ENCODE measurements around the gene NFYB.

The NFYB gene

GRCh38 chr12:104097954-104098353, 40.1 kb downstream of the NFYB start:
- Histone ChIP-seq H2BK15ac (ENCODE audit: low read depth, poor library complexity, severe bottlenecking) (no peak overlapping the region), H2BK5ac (ENCODE audit: low read depth, low read length, poor library complexity, severe bottlenecking) (no peak overlapping the region), H3K23ac (ENCODE audit: low read length in 2 of 2) (no peak overlapping the region), H3K27me3 (ENCODE audit: control insufficient read depth in 1 of 2, insufficient read depth in 1 of 2, low read length in 2 of 2) (no peaks in the 10 kb centered on the region), H3K4me1 (ENCODE audit: control insufficient read depth, insufficient read depth, low read depth, low read length) (no peaks in the 10 kb centered on the region), H2AK5ac (ENCODE audit: low read length, severe bottlenecking) (no peak overlapping the region), H2BK12ac (ENCODE audit: low read length in 2 of 2) (no peak overlapping the region), H3K27ac (ENCODE audit: low read length, poor library complexity, severe bottlenecking) (no peak overlapping the region), H3K79me1 (replicated peaks; ENCODE audit: low read length, poor library complexity, severe bottlenecking) (peaks cover 2% of the 10 kb centered on the region), H2AFZ (ENCODE audit: low read depth, low read length) (no peak overlapping the region), H3K9me3 (ENCODE audit: control insufficient read depth, low read length) (no peaks in the 10 kb centered on the region), H3K9ac (ENCODE audit: low read length) (no peak overlapping the region), H3K14ac (ENCODE audit: low read length in 2 of 2) (no peak overlapping the region), H2BK120ac (ENCODE audit: low read depth, low read length) (no peak overlapping the region), H3K36me3 (ENCODE audit: control insufficient read depth in 1 of 2, insufficient read depth in 2 of 2, low read depth in 1 of 2, low read length in 2 of 2) (peaks cover 18 to 98% of the 10 kb centered on the region in 2 experiments), H4K8ac (ENCODE audit: low read length) (no peak overlapping the region), H3K4ac (ENCODE audit: low read depth in 1 of 2, low read length in 2 of 2) (no peak overlapping the region), H3K4me3 (ENCODE audit: insufficient read depth in 1 of 2, low read depth in 1 of 2, low read length in 2 of 2) (no peak overlapping the region), H3K4me2 (ENCODE audit: low read length, poor library complexity, severe bottlenecking) (no peak overlapping the region), H3K18ac (ENCODE audit: low read depth in 1 of 2, low read length in 2 of 2) (no peak overlapping the region), H4K91ac (ENCODE audit: low read length) (no peak overlapping the region)
- WGBS, result 100% methylated on average over 1 of the region's 2 CpGs
- no peak for DNase-seq

GRCh38 chr12:104095289-104095688, 42.7 kb downstream of the NFYB start:
- Histone ChIP-seq H3K79me1 (replicated peaks; ENCODE audit: low read length, poor library complexity, severe bottlenecking) (peaks cover 2% of the 10 kb centered on the region), H3K14ac (ENCODE audit: low read length in 2 of 2) (no peak overlapping the region), H3K4me2 (ENCODE audit: low read length, poor library complexity, severe bottlenecking) (no peak overlapping the region), H3K4me1 (ENCODE audit: control insufficient read depth, insufficient read depth, low read depth, low read length) (no peaks in the 10 kb centered on the region), H3K36me3 (ENCODE audit: control insufficient read depth in 1 of 2, insufficient read depth in 2 of 2, low read depth in 1 of 2, low read length in 2 of 2) (peaks cover 16 to 91% of the 10 kb centered on the region in 2 experiments), H2AFZ (ENCODE audit: low read depth, low read length) (no peak overlapping the region), H2BK15ac (ENCODE audit: low read depth, poor library complexity, severe bottlenecking) (no peak overlapping the region), H3K27me3 (ENCODE audit: control insufficient read depth in 1 of 2, insufficient read depth in 1 of 2, low read length in 2 of 2) (no peaks in the 10 kb centered on the region), H3K23ac (ENCODE audit: low read length in 2 of 2) (no peak overlapping the region), H3K9me3 (ENCODE audit: control insufficient read depth, low read length) (no peaks in the 10 kb centered on the region), H2BK12ac (ENCODE audit: low read length in 2 of 2) (no peak overlapping the region), H3K27ac (ENCODE audit: low read length, poor library complexity, severe bottlenecking) (no peak overlapping the region), H2AK5ac (ENCODE audit: low read length, severe bottlenecking) (no peak overlapping the region), H2BK120ac (ENCODE audit: low read depth, low read length) (no peak overlapping the region), H4K8ac (ENCODE audit: low read length) (no peak overlapping the region), H3K18ac (ENCODE audit: low read depth in 1 of 2, low read length in 2 of 2) (no peak overlapping the region), H3K9ac (ENCODE audit: low read length) (no peak overlapping the region), H2BK5ac (ENCODE audit: low read depth, low read length, poor library complexity, severe bottlenecking) (no peak overlapping the region), H4K91ac (ENCODE audit: low read length) (no peak overlapping the region), H3K4ac (ENCODE audit: low read depth in 1 of 2, low read length in 2 of 2) (no peak overlapping the region), H3K4me3 (ENCODE audit: insufficient read depth in 1 of 2, low read depth in 1 of 2, low read length in 2 of 2) (no peak overlapping the region)
- no peak for DNase-seq
- WGBS, result no CpG with 5 or more reads among the region's 1 CpG

GRCh38 chr12:104094284-104094683, 43.7 kb downstream of the NFYB start:
- peaks cover 2% of the 10 kb centered on the region for H3K79me1 ChIP-seq (replicated peaks; ENCODE audit: low read length, poor library complexity, severe bottlenecking)
- no peak overlapping the region for H3K4me3 ChIP-seq (ENCODE audit: insufficient read depth in 1 of 2, low read depth in 1 of 2, low read length in 2 of 2)
- H3K9me3 ChIP-seq (ENCODE audit: control insufficient read depth, low read length), result no peaks in the 10 kb centered on the region
- no peaks in the 10 kb centered on the region for H3K4me1 ChIP-seq (ENCODE audit: control insufficient read depth, insufficient read depth, low read depth, low read length)
- no peak overlapping the region for H3K4ac ChIP-seq (ENCODE audit: low read depth in 1 of 2, low read length in 2 of 2)
- no peak overlapping the region for H3K23ac ChIP-seq (ENCODE audit: low read length in 2 of 2)
- no peak overlapping the region for H2BK120ac ChIP-seq (ENCODE audit: low read depth, low read length)
- no peak overlapping the region for H2BK15ac ChIP-seq (ENCODE audit: low read depth, poor library complexity, severe bottlenecking)
- H4K91ac ChIP-seq (ENCODE audit: low read length), result no peak overlapping the region
- peak; percentile 49 for DNase-seq
- H2AK5ac ChIP-seq (ENCODE audit: low read length, severe bottlenecking), result no peak overlapping the region
- no peak overlapping the region for H2BK12ac ChIP-seq (ENCODE audit: low read length in 2 of 2)
- no peak overlapping the region for H3K14ac ChIP-seq (ENCODE audit: low read length in 2 of 2)
- H3K9ac ChIP-seq (ENCODE audit: low read length), result no peak overlapping the region
- H4K8ac ChIP-seq (ENCODE audit: low read length), result no peak overlapping the region
- H2AFZ ChIP-seq (ENCODE audit: low read depth, low read length), result no peak overlapping the region
- H3K27me3 ChIP-seq (ENCODE audit: control insufficient read depth in 1 of 2, insufficient read depth in 1 of 2, low read length in 2 of 2), result no peaks in the 10 kb centered on the region
- no peak overlapping the region for H3K4me2 ChIP-seq (ENCODE audit: low read length, poor library complexity, severe bottlenecking)
- no peak overlapping the region for H3K18ac ChIP-seq (ENCODE audit: low read depth in 1 of 2, low read length in 2 of 2)
- no peak overlapping the region for H2BK5ac ChIP-seq (ENCODE audit: low read depth, low read length, poor library complexity, severe bottlenecking)
- WGBS, result no CpG with 5 or more reads among the region's 3 CpGs
- no peak overlapping the region for H3K27ac ChIP-seq (ENCODE audit: low read length, poor library complexity, severe bottlenecking)
- peaks cover 10 to 91% of the 10 kb centered on the region in 2 experiments for H3K36me3 ChIP-seq (ENCODE audit: control insufficient read depth in 1 of 2, insufficient read depth in 2 of 2, low read depth in 1 of 2, low read length in 2 of 2)

- no peaks in the 10 kb centered on the region for H3K4me1 ChIP-seq (ENCODE audit: control insufficient read depth, insufficient read depth, low read depth, low read length)
- no peak overlapping the region for H4K91ac ChIP-seq (ENCODE audit: low read length)
- H3K27me3 ChIP-seq (ENCODE audit: control insufficient read depth in 1 of 2, insufficient read depth in 1 of 2, low read length in 2 of 2), result no peaks in the 10 kb centered on the region
These were observed 46.9 kb downstream of the NFYB start for GRCh38 chr12:104091136-104091535.

More at GRCh38 chr12:104091136-104091535, 46.9 kb downstream of the NFYB start:
- Histone ChIP-seq H3K4ac (ENCODE audit: low read depth in 1 of 2, low read length in 2 of 2) (no peak overlapping the region), H3K4me2 (ENCODE audit: low read length, poor library complexity, severe bottlenecking) (no peak overlapping the region), H3K23ac (ENCODE audit: low read length in 2 of 2) (no peak overlapping the region), H2AK5ac (ENCODE audit: low read length, severe bottlenecking) (no peak overlapping the region), H2AFZ (ENCODE audit: low read depth, low read length) (no peak overlapping the region), H3K9me3 (ENCODE audit: control insufficient read depth, low read length) (no peaks in the 10 kb centered on the region), H3K36me3 (ENCODE audit: control insufficient read depth in 1 of 2, insufficient read depth in 2 of 2, low read depth in 1 of 2, low read length in 2 of 2) (peaks cover 9 to 89% of the 10 kb centered on the region in 2 experiments), H4K8ac (ENCODE audit: low read length) (no peak overlapping the region), H3K79me1 (replicated peaks; ENCODE audit: low read length, poor library complexity, severe bottlenecking) (peaks cover 4% of the 10 kb centered on the region), H3K18ac (ENCODE audit: low read depth in 1 of 2, low read length in 2 of 2) (no peak overlapping the region), H2BK5ac (ENCODE audit: low read depth, low read length, poor library complexity, severe bottlenecking) (no peak overlapping the region), H3K4me3 (ENCODE audit: insufficient read depth in 1 of 2, low read depth in 1 of 2, low read length in 2 of 2) (no peak overlapping the region), H3K14ac (ENCODE audit: low read length in 2 of 2) (no peak overlapping the region), H2BK15ac (ENCODE audit: low read depth, poor library complexity, severe bottlenecking) (no peak overlapping the region), H3K9ac (ENCODE audit: low read length) (no peak overlapping the region), H2BK12ac (ENCODE audit: low read length in 2 of 2) (no peak overlapping the region), H2BK120ac (ENCODE audit: low read depth, low read length) (peak overlapping the region; percentile 5), H3K27ac (ENCODE audit: low read length, poor library complexity, severe bottlenecking) (no peak overlapping the region)
- WGBS, result 96% methylated on average over 4 of the region's 4 CpGs
- no peak for DNase-seq
